NCI-H1105 (cell line): ENCODE data around the gene BLACAT1.

Experiments used
- DNase-seq: peaks from one replicate; lab custom pipeline; 2025; lab: John Stamatoyannopoulos, UW

Gene BLACAT1

DNA sequence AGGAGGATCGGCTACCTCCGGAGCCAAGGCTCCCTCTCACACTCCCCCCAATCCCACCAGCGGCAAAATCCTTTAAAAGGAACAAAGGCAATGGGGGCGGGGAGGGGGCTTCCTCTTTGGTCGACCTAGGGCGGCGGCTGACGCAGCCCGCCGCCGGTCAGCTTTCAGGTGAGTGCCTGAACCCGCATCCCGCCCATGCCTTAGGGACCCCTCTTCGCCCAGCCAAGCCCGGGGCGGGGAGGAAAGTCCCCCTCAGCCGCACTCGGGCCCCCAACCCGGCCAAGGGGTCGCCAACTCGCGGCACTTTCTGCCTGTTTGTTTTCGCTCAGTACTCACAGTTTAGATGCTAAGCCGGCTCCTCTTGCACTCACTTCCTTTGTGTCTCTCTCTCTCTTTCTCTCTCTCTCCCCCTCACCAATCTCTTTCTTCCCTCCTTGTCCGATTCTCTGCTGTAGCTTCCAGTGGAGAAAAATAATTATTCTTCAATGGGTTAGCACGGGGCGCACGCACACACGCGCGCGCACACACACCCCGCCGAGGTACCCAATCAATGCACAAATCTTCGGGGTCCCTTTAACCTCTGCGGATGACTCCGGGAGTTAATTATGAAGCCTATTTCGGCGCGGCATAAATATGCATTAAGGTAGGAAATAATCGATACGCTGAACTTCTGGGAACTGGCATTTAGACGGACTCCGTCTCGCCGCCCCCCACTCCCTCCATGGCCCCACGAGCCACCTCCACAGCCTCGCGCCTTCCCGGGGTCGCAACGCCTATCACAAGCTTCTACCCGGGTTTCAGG is at the start of gene BLACAT1:
TSS of gene BLACAT1 (minus strand) at position 465 of the 802 bp plus-strand sequence.
- DNase-seq: no peak

DNA sequence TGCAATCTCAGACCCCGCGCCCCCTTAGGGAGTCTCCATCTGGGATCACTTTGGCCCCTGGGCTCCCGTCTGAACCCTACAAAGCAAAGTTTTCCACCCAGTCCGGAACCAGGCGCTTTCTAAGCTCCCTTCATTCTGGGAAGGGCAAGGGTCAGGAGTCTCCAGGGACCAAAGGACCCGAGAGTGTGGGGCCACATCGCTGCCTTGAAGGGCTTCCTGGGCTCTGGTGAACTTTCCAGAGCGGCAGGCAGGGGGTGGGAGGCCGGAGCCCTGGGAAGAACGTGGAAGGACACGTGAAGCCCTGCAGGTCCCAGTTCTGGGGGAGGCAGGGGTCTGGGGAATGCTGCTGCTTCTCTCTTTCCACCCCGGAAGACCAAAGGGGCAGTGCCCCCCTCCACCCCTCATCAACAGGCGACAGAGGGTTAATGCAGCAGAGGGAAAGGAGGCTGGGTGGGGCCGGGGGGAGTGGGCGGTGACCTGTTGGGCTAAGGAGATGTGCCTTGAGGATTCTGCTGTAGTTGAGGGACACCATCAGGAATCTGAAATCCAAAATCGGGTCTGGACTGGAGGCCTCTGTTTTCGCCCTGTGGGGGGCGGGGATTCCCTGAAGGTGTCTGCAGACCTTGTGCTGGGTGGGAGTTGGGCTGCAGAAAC is 49.4 kb upstream of the BLACAT1 start:
- no peak for DNase-seq

DNA sequence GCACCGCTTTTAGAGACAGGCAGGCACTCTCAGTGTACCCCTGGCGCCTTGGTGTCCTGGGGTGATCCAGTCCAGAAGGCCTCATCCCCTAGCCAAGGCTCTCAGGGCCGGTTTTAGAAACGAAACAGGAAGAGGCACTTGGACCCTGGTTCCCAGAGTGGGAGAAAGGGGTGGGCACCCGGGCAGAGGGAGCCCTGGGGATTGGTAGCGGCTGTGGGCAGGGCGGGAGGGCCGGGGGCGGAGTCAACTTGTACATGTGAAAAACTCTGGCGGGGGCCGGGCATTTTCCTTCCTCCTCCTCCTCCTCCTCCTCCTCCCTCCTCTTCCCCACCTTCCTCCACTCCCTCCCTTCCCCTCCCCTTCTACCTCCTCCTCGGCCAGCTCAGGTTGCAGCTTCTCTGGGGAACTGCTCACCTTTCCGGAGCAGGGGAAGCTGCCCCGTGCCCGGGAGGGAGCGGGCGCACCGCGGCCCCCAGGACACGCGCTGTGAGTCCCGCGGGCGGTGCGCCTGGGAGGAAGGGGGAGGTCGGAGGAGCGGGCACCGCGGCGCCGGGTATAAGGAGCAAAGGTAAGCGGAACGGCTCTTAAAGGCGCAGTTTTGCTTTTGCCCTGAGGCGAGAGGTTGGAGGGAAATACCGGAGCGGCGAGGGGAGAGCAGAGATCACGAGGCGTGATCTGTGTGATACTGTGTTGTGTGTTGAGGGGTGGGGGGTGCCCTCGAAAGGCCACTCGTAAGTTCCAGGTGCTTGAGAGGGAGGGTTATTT is 48.6 kb upstream of the BLACAT1 start, which contains the start of gene CDK18:
TSS of gene CDK18 (plus strand) at position 359 of the 765 bp plus-strand sequence. CDS start 18,499 bp downstream, outside the sequence.
- peak; percentile 71 for DNase-seq

DNA sequence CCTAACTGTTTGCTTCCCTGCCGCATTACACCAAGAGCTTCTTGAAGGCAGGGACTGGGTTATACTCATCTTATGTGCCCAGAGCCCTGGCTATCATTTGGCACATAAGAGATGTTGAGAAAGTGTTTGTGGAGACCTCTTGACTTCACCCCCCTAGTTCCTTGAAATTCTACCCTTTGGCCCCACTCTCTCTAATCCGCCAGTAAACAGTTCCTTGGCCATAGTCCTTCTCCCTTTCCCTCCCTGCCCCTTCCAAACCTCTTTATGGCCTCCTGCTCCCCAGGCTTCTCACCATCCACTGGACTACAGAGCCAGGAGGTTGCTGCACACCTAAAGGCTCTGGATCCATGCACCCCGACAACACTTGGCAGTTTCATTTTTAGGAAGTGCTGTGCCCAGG is 47.1 kb upstream of the BLACAT1 start:
- DNase-seq: no peak

DNA sequence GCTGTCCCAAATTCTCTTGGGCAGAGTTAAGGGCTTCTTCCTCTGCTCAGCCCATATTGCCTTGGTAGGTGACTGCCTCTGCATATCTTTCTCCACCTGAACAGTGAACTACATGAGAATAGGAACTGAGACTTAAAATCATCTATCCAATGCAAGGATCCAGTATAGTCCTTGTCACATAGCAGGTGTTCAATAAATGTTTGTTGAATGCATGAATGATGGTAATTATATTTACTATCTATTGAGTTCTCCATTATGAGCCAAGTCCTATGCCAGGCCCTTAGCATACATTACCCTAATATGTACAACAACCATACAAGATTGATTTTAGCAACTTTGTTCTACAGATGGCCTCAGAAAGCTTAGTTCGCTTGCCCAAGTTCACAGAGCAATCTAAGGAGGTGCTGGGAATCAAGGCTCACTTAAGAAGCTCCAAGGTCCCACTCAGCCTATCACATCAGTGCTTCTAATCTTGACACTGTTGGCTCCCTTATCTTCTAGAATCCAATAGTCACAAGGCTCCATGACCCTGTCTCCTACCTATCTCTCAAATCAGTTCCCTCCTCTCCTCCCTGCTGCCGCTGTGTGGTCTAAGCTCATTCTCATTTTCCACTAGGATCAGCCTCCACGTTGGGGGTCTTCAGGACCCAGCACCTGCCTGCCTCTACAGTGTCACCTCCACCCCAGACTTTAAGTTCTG is 46.4 kb upstream of the BLACAT1 start:
- DNase-seq: no peak

DNA sequence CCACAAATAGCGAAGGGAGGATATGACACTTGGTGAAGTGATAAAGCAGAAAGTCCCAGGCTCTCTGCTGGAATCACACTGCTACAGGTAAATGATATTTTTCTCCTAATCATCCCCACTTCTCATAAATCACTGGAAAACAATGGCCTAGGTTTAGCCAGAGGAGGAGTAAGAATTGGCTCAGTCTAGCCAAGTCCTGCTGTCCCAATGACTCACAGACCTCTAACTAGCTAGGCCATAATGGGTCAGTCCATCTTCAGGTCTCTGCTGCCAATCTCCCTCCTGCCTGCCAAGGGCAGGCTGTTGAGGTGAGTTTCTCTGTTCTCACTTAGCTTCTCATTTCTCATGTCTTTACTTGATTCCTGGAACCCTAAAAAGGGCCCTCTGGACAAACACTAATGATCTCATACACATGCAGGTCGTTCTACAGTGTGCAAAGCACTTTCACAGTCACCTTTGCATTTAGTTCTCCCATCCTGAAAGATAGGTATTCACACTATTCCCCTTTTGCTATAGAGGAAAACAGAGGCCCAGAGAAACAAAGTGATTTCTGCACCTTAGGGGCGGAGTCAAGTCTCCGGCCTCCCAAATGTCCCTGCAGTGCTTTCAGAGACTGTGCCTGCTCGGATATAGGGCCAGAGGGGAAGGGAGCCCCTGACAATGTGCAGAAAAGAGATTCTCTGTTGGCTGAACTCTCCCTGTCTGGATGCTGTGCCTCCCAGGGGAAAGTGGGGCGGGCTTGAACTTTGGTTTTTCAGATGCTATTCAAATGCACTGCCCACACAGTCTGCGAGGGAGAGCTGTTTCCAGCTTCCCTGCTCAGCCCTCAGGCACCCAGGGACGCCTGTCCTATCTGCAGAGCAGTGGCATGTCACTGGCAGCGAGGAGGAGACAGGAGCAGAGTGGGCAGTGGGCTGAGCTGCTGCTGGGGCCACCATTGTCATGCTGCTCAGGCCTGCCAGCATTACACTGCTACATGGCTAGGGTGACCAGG is 44.7 kb upstream of the BLACAT1 start:
- no peak for DNase-seq

DNA sequence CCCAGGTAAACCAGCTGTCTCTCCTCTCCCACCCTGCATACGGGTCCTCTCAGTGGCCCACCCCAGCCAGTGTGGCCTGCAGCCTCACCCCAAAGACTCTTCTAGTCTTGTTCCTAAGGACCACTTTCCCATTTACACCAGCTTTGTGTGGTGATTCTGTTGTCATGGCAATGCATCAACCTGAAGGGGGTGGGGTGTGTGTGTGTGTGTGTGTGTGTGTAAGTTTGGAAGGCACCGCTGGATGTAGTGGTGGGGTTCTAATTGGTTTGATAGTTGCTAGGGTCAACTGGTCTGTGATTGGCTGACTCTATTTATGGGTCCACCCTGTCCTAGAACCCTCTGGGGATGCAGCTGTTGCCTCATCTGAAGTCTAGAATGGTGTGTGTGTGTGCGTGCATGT is 43.9 kb upstream of the BLACAT1 start:
- DNase-seq: no peak

DNA sequence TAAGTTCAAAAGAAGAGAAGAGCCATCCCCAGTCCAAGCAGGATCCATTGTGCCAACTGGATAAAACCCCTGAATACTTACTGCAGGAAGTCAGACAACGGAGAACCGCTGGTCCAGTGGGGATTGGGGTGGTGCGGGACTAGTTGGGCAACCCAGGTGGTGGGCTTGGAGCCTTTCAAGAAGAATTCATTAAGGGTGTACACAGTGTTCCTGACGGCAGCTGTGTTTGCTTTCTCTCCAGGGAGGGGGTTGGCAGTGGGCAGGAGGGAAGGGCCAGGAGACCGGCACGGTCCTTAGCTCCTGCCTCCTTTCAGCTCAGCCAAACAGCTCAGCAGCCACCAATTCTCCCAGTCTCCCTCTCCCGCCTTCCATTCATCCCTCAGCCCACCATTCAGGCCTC is 41.5 kb upstream of the BLACAT1 start:
- peak; percentile 69 for DNase-seq

DNA sequence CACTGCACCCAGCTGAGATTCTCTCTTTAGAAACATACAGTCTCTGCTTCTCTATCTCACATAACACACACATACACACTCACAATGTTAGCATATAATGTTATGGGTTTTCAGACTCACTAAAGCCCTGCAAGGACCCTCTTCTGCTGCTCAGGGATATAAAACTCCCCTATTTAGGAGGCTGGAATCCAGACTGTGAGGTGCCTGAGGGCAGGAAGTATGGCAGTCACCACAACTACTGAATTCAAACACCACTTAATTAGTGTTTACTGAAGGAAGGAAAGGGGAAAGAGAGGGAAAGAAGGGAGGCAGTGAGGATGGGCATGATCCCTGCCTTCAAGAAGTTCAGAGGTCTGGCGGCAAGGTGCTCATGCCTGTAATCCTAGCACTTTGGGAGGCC is 40.8 kb upstream of the BLACAT1 start:
- no peak for DNase-seq

DNA sequence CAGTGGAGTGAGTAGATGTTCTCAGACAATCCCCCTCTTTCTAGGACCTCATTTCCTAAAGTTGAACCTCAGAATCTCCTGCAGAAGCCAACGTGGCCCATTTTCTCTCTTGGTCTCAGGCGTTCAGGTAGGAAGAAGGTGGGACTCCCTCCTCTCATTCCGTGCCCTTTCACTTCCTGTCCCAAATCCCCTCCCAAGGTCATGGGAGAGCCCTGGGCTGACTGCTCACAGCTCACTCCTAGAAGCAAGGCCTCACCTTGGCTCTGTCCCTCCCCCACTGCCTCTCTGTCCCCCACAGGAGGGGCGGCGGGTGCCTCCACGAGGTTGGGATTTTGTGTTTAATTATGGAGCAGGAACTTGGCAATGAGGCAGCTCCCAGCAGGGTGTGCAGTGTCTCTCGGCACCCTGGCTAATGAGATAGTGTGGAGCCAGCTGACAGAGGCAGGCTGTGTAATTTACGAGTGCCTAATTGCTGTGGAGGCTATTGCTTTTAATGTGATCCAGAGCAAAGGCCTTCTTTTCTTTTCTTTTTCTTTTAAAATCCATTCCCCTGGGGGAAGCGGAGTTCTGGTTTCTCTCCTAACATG is 39.5 kb upstream of the BLACAT1 start:
- DNase-seq: peak; percentile 85

DNA sequence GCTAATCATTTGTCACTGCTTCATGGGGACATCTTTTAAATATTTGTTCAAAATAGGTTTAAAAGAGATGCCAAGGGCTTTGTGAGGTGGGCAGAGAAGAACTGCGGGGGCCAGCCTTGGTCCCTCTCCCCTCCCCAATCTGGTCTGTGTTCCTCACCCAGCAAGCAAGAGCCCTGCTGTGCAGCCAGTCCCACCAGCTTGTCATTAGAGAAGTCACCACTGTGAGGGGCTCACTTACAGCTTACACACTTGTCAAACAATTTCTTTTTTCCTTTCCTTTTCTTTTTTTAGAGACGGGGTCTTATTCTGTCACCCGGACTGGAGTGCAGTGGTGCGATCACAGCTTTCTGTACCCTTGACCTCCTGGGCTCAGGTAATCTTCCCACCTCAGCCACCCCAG is 38.3 kb upstream of the BLACAT1 start:
- DNase-seq: no peak

DNA sequence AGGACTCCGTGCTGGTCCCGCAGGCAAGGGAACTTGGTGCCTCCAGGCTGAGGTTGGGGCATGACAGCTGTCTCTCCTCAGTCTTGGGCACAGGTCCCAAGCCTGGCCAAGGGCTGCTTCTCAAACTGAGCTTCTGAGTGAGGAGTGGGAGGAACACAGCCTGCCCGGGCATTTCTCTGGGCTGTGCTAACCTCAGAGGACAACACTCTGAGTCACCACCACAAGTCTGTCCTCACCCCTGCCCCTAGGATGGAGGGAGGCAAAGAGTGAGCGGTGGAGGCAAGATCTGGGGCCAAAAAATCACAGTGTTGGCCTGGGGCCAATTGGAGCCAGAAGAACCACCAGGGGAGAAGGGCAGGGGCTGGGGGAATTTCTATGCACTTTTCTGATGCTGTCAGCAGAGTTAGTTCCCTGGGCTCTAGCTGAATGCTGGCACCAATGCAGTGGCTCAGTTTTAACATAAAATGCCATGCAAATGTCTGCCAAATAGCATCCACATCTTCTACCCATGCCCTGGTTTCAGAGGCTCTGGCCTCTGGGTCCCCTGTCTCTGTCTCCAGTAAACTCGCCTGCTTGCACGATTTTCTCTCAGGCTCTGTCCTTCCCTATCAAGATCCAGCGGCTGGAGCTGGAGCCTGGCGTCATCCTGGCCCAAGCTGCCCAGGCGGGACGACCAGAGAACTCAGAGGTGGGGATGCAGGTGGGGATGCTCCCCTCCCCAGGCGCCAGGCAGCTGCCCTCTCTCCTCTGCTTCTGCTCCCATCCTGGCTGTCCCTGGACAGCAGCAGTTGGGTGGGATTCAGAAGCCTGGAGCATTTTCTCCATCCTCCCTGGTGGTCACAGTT is 37.6 kb upstream of the BLACAT1 start:
- no peak for DNase-seq

DNA sequence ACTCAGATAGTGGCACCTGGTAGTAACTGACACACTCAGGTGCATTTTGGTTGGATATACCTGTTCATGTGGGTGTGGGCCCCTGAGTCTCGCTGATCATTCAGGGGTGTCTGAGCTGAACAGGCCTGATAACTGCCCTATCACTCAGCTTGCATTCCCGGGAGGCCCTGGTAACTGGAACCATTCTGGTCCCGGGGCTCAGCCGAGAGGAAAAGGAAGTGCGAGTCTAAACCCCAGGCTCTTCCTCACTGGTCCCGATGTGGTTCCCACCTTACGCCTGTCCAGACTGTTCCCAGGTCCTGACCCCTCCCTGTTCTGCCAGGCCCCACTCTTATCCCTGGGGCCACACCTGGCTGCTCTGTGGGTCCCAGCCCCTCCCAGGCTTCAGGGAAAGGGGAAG is 36.9 kb upstream of the BLACAT1 start:
- DNase-seq: no peak

DNA sequence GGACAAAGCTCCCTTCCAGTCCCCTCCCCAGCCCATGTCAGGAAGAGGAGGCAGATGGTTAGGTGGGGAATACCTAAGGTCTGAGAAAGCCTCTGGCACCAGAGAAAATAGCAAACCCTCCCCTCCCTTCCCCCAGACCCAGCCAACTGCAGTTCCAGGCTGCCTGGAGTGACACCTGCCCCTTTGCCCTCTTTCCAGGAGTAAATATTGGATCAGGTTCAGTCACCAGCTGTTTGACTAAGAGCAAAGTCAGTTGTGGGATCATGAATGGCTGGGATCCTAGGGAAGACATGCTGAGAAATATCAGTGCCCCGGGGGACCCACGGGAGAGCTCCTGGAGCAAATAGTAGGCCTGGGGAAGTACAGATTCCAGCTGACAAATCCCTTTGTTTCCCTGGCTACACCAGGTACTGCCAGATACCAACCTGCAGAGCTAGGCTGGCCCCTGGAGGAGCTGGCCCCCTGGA is 36.4 kb upstream of the BLACAT1 start:
- peak; percentile 38 for DNase-seq

DNA sequence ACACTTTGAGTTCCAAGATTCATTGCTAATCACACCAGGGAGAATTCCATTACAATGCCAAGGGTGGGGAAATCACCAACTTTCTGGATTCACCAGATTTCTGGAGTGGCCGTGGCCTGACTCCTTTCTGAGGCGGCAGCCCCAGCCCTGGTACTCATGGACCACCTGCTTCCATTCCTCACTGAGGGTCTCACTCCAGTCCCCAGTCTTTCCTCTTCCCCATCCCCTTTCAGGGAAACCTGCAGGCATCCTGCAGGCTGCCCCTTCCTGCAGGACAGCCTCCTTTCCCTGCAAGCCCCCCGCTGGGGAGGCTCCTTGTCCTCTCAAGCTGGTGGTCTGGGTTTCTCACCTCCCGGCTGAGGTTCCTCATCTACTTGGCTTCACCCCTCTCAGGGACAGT is 35.9 kb upstream of the BLACAT1 start:
- DNase-seq: no peak

DNA sequence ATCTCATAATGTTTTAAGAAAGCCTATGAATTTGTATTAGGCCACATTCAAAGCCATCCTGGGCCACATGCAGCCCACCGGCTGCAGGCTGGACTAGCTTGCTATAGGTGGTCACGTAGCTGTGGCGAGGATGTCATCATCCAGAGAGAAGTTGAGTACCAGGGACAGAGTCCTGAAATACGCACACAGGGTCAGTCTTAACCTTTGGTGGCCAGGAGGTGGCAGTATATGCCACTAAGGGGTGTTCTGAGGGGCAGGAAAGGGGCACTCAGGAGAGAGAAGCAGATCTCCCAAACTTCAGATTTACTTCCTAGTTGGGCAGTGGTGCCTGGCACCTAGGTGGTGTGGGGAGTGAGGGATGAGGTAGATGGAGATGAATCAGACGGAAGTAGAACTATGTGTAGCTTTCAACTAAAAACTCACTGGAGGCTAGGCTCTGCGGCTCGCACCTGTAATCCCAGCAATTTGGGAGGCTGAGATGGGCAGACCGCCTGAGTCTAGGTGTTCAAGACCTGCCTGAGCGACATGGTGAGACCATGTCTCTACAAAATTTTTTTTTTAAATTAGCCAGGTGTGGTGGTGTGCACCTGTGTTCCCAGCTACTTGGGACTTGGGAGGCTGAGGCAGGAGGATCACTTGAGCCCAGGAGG is 32.4 kb upstream of the BLACAT1 start:
- peak; percentile 61 for DNase-seq

DNA sequence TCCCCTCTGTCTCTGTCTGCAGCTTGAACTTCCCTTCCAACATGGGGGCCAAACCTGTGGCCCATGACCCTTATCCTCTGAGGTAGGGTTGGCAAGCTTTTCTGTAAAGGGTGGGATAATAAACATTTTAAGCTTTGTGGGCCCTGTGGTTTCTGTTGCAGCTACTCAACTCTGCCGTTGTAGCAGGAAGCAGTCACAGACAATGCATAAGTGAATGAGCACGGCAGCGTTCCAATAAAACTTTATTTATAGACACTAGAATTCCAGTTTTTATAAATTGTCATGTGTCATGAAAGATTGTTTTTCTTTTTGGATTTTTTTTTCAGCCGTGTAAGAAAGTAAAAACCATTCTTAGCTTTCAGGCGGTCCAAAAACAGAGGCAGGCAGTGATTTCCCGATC is 30.4 kb upstream of the BLACAT1 start:
- DNase-seq: no peak

DNA sequence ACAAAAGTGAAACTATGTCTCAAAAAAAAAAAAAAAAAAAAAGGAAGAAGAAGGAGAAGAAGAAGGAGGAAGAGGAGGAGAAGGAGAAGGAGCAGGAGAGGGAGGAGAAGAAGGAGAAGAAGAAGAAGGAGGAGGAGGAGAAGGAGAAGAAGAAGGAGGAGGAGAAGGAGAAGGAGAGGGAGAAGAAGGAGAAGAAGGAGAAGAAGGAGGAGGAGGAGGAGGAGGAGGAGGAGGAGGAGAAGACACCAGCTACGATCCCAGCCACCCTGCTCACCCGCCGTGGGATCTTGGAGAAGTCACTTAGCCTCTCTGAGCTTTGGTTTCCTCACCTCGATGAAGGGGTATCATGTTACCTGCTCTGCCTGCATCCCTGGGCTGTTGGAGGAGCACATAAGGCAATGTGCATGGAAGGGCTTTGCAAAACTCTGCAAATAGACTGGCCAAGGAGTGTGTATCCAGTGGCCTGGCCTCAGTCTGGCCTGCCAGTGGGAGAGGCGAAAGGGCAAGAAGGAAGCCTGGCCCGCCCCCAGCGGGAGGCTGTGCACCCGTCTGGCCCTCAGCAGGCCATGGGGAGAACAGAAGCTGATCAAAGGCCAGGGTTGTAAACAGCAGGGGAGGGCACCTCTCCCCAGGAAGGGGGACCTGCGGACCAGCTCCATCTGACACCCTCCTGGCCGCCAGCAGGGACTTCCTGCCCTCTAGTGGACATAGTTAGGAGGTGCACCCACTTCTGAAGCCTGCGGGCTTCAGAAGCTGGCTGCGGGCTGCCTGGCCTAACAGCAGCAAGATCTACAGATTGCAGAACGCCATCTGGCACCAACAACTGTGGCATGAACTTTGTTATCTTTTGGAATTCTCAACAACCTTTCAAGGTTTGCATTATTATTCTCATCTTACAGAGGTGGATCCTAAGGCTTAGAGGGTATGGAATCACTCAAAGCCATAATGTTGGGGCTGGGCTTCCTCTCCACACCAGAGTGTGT is 29.4 kb upstream of the BLACAT1 start:
- DNase-seq: peak; percentile 70
